SK-N-SH (cell line): ENCODE results near the gene NOTCH2.

ENCODE experiments used
- CTCF ChIP-seq: fragments of 200-600 bp; sonication (generic); IDR thresholded peaks from 2 replicates; pipeline ENCODE4 v1.6.1; 2017; ENCODE audit warnings: antibody characterized with exemption, mild to moderate bottlenecking, moderate library complexity
- ELF1 ChIP-seq: IDR thresholded peaks from 2 replicates; pipeline ENCODE4 v1.4.0; 2012
- EP300 ChIP-seq, 2 experiments: IDR thresholded peaks; 2 replicates each; pipeline versions ENCODE4 v1.4.0 to v1.6.1; 2012; ENCODE audit warnings: borderline replicate concordance in 1 of 2, low read depth in 1 of 2, low read length in 1 of 2
- FOSL2 ChIP-seq: IDR thresholded peaks from 2 replicates; pipeline ENCODE4 v1.4.0; 2012; ENCODE audit warnings: low read depth, mild to moderate bottlenecking, moderate library complexity, borderline replicate concordance
- JUND ChIP-seq: IDR thresholded peaks from 2 replicates; pipeline ENCODE4 v1.4.0; 2012
- MAX ChIP-seq: IDR thresholded peaks from 2 replicates; pipeline ENCODE4 v1.4.0; 2012; ENCODE audit warnings: low read depth
- NRF1 ChIP-seq: IDR thresholded peaks from 2 replicates; pipeline ENCODE4 v1.6.1; 2012; ENCODE audit warnings: low read depth, mild to moderate bottlenecking, low read length
- RFX5 ChIP-seq: IDR thresholded peaks from 2 replicates; pipeline ENCODE4 v1.6.1; 2012; ENCODE audit warnings: mild to moderate bottlenecking, improper control_type of control experiment, low read length
- RXRA ChIP-seq: IDR thresholded peaks from 2 replicates; pipeline ENCODE4 v1.4.0; 2012; ENCODE audit warnings: low read depth, mild to moderate bottlenecking, borderline replicate concordance
- YY1 ChIP-seq: IDR thresholded peaks from 2 replicates; pipeline ENCODE4 v1.4.0; 2012; ENCODE audit warnings: low read depth, mild to moderate bottlenecking
- TF ChIP-seq, protein P1 (sequence below): IDR thresholded peaks from 2 replicates; pipeline ENCODE4 v1.4.0; 2012; ENCODE audit warnings: low read depth, borderline replicate concordance

DNA sequence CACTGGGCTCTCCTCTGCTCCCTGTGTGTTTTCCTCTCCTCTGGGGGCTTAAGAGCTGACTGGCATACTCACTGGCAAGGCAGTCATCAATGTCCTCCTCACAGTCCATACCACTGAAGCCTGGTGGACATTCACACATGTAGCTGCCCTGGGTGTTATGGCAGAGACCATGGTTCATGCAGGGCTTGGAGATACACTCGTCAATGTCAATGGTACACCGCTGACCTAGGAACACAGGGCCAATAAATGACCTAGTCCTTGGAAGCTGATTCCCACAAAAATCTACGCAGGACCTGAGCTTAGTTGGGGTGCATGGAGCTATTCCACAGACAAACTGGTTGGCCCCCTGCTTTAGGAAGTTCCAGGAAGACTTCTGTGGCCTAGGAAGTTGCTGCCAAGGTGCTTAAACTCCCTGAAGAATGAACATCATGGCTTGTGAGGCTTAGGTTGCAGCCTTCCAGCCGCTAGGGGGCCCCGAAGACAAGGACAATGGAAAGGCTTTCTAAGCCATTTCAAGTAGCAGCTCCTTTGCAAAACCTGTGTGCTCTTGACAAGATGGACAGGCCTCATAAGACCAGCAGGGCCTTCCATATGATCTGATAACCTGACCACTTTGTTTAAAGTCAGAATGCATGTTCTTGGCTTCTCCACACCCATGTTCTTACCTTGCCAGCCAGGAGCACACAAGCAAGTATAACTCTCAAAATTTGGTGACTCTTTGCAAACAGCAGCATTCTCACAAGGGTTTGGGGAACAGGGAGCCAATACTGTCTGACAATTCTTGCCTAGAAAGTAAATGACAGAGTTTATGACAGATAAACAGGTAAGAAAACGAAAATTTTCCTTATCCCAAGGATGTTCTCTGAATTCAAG, 120.9 kb downstream of the NOTCH2 start:
- TF ChIP-seq RFX5 (no peak), CTCF (peak; percentile 92), ELF1 (no peak), MAX (no peak), YY1 (no peak), NRF1 (no peak), EP300 (IDR thresholded peaks at IDR 0.05; ENCODE audit: borderline replicate concordance in 1 of 2, low read depth in 1 of 2, low read length in 1 of 2) (no peak), JUND (no peak), FOSL2 (no peak), RXRA (no peak)
- TF ChIP-seq, protein P1, sequence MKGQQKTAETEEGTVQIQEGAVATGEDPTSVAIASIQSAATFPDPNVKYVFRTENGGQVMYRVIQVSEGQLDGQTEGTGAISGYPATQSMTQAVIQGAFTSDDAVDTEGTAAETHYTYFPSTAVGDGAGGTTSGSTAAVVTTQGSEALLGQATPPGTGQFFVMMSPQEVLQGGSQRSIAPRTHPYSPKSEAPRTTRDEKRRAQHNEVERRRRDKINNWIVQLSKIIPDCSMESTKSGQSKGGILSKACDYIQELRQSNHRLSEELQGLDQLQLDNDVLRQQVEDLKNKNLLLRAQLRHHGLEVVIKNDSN = no peak
